Left forelimb (tissue), 1 donor: Measurements from ENCODE around the gene RNF181.
"Not testable (repeated sequence)": the region's sequence is repeated elsewhere in the genome, so short reads cannot be mapped to it uniquely, and the experiment has no call there.

Experiments used
- DNase-seq: peaks from one replicate; pipeline ENCODE4 v3.0.0-alpha.2; 2018; ENCODE audit warnings: low spot score

Gene RNF181

DNA sequence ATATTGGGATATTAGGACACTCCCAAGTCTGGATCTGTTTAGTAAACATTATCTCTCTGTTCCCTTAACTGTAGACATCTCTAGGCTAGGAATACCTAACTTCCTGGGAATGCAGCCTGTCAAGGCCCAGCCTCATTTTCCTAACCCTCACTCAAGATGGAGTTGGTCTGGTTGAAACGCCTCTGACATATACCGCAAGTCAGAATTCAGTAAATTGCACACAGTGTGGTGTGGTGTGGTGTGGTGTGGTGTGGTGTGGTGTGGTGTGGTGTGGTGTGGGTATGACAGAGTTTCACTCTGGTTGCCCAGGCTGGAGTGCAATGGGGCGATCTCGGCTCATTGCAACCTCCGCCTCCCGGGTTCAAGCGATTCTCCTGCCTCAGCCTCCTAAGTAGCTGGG is 19.2 kb downstream of the RNF181 start:
- not testable (repeated sequence) for DNase-seq

DNA sequence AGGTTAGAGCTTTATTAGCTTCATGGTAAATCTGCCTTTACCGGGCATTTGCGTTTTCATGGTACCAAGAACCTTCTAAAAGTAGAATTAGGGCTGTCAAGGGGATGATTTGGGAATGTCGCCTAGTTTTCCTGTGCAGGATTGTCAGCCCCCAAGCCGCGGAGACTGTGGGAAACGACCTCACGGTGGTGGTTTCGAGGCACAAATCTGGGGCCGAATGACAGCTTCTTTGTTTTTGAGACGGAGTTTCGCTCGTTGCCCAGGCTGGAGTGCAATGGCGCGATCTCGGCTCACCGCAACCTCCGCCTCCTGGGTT is 19.8 kb downstream of the RNF181 start:
- no peak for DNase-seq

DNA sequence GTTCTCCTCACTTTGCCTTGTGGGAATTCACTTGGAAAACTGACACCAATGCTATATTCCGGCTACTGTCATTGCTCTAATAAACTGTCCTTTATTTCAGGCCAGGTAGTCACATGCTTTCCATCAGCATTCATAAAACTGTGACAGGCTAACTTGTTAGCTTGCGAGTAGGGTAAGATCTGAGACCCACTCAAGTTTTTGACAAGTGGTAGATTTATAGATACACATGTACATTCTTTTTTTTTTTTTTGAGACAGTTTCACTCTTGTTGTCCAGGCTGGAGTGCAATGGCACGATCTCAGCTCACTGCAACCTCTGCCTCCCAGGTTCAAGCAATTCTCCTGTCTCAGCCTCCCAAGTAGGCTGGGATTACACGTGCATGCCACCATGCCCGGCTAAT is 22.2 kb downstream of the RNF181 start:
- not testable (repeated sequence) for DNase-seq

DNA sequence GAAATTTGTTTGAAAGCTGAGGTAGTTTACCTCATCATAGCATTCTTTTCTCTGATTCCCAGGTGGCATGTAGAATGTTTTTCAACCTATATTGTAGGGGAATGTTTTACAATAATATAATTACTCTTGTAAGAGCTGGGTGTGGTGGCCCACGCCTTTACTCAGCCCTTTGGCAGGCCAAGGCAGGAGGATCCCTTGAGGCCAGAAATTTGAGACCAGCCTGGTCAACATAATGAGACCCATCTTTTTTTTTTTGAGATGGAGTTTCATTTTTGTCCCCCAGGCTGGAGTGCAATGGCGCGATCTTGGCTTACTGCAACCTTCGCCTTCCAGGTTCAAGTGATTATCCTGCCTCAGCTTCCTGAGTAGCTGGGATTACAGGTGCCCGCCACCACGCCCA is 24.1 kb downstream of the RNF181 start:
- no peak for DNase-seq

DNA sequence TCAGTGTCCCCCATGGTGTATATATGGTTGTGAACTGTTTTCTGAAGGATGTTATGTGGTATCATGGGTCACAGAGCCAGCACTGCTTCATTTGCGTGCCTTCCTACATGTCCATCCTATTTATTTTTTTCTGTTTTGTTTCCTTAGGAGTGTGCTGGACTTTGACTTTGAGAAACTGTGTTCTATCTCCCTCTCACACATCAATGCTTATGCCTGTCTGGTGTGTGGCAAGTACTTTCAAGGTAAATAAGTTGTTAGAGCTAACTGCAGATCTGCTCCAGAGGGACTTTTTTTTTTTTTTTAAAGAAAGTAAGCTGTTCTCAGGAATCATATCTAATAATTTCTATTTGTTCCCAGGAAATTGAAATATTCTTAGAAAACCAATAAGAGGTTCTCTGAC is 25.8 kb downstream of the RNF181 start:
- no peak for DNase-seq

DNA sequence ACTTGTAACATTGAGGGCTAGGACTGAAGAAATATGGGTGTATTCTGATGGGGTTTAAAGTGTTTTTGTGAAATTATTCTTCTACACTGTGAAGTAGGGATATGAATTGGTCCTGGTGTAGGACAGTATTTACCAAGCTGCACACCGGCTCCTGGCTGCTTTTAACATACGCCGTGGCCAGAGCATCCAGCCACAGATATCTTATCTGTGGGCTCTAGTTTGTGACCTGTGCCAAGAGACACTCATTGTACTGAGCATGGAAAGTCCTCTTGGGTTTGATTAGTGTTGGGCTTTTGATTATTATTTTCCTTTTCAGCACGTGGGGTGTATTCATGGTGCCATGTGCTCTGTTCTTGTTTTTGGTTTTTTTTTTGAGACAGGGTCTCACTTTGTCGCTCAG is 28.4 kb downstream of the RNF181 start:
- no peak for DNase-seq

DNA sequence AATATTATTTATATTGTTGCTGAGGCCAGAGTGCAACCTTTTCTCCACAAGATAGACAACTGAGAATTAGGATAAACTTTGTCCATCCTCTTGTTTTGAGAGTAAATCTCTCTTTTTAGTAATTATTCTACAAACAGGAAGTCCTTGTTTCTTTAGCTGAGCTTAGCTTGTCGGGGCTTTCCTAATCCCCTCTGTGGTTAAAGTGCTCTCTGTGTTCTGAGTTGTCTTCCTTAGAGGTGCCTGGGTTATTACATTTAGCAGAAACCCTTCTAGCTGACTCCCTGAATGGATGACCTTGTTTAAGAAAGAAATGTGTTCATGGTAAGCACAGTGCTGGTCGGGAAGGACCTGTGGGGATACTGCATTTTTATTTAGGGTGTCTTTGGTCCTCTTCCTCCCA is 33.1 kb downstream of the RNF181 start:
- DNase-seq, result no peak

DNA sequence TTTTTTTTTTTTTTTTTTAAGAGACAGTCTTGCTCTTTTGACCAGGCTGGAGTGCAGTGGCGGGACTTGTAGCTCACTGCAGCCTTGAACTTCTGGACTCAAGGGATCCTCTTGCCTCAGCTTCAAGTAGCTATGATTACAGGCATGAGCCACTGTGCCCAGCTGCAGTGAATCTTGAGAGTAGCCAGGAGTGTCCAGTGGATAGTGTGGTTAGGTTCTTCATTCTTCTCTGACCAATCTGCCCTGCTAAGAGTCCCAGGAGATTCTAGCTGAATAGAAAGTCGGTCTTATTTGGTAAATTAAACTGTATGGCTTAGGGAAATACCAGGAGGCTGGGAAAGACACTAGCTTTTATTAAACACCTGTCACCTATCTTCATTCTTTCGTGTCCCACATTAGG is 35.8 kb downstream of the RNF181 start:
- DNase-seq, result no peak

DNA sequence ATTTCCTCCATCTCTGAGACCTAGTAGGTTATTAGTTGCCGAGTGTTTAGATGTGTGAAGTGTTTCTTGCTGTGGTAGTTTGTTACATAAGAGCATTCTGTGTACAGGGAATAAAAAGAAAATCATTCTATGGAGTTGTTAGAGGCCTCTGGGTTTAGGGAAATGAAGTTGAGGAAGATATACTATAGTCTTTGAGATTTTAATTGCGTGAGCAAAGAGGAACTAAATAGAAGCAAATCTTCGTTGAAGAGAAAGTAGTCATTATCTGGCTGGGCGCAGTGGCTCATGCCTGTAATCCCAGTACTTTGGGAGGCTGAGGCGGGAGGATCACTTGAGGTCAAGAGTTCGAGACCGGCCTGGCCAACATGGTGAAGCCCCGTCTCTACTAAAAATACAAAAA is 39.5 kb downstream of the RNF181 start:
- no peak for DNase-seq

DNA sequence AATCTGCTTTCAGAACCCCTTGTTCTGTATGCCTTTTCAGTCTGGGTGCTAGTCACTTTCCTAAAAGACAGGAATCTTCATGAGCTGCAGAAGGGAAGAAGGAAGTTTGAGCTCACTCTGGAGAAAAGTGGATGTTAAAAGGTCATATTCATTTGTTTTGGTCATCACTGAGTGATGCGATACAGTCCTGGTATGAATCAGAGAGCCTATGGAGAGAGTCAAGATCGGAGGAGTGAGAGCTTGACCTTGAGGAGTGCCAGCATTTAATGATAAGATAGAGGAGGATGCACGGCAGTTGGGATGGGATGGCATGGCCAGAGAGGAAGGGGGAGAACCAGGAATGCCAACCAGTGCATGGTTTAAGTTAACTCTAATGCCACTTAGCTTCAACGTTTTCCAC is 40.1 kb downstream of the RNF181 start:
- DNase-seq, result no peak

DNA sequence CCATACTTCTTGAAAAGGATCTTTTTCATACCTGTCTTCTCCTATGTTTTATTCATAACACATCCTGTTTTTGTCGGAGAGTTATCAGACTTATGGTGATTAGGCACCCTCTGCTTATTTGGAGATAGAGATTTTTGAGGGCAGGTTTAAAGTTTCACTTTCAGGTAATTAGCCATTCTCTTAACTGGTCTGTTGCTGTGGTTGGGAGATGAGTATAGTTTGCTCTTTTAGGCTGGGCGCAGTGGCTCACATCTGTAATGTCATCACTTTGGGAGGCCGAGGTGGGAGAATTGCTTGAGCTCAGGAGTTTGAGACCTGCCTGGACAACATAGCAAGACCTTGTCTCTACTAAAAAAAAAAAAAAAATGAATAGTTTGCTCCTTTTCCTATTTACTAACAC is 47.2 kb downstream of the RNF181 start:
- DNase-seq, result no peak

DNA sequence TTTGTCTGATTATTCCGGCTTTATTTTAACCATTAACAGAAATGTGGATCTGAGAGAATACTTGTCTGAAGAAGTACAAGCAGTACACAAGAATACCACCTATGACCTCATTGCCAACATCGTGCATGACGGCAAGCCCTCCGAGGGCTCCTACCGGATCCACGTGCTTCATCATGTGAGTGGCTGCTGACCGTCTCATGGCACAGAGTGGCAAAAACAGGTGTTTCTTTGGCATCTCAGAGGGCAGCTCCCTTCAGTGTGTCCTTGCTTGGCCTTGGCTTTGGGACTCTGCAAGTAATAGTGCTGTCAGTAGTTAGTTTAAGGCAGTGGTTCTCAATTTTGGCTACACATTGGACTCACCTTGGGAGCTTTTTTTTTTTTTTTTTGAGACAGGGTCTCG is 49.4 kb downstream of the RNF181 start:
- DNase-seq, result no peak

DNA sequence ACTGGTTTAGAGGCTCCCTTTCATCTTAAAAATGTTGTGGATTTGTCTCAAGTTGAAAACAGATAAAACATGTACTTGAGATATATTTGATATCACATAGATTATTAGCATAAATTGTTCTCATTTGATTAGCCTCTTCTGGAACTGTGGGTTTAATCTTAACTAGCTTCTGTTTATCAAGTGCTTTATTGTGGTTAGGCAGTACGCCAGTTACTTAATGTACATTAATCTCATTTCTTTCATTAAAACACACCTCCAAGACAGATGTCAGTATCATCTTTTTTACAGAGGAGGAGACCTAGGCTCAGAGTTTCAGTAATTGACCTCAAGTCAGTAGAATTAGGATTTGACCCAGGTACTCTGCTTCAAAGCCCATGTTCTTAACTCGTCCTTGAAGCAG is 50.6 kb downstream of the RNF181 start:
- no peak for DNase-seq
